HepG2 (cell line): ENCODE measurements around the gene SLC25A25. TPM values are rescaled to one million over a fixed set of nuclear protein-coding genes. Genes with fewer than 3 reads are reported as not detected.
A peak's percentile ranks its signal among the peaks of the same experiment; 100 is the strongest.

Experiments used
- EED ChIP-seq: sonication (generic); formaldehyde crosslinking; IDR thresholded peaks from 2 replicates; pipeline ENCODE4 v1.5.0; 2020; ENCODE audit warnings: mild to moderate bottlenecking, missing genetic modification reagents
- FOXK2 ChIP-seq: fragments of 450-650 bp; IDR thresholded peaks from 2 replicates; pipeline ENCODE4 v1.6.1; 2016
- KDM3A ChIP-seq: IDR thresholded peaks from 2 replicates; pipeline ENCODE4 v1.6.1; 2018; ENCODE audit warnings: low read depth, missing compliant biosample characterization
- NR1H2 ChIP-seq: sonication (generic); formaldehyde crosslinking; IDR thresholded peaks from 2 replicates; pipeline ENCODE4 v1.8.1; 2022; ENCODE audit warnings: low read depth, missing genetic modification reagents, borderline replicate concordance
- POGZ ChIP-seq: sonication (generic); formaldehyde crosslinking; IDR thresholded peaks from 2 replicates; pipeline ENCODE4 v1.4.0; 2020; ENCODE audit warnings: mild to moderate bottlenecking, missing genetic modification reagents
- PTBP1 ChIP-seq: fragments of 200-400 bp; formaldehyde crosslinking; IDR thresholded peaks from 2 replicates; pipeline ENCODE4 v1.6.1; 2018; ENCODE audit warnings: low read length, low read depth; ENCODE audit not compliant: poor library complexity, severe bottlenecking
- RCOR2 ChIP-seq: IDR thresholded peaks from 2 replicates; pipeline ENCODE4 v1.6.1; 2016; ENCODE audit warnings: missing biosample characterization, missing genetic modification reagents
- REL ChIP-seq: sonication (generic); formaldehyde crosslinking; conservative IDR thresholded peaks from 2 replicates; pipeline ENCODE4 v1.8.0; 2022; ENCODE audit warnings: mild to moderate bottlenecking, missing genetic modification reagents, moderate library complexity
- REPIN1 ChIP-seq: sonication (generic); formaldehyde crosslinking; IDR thresholded peaks from 2 replicates; pipeline ENCODE4 v1.8.0; 2022; ENCODE audit warnings: missing genetic modification reagents, low read depth, mild to moderate bottlenecking, borderline replicate concordance
- SNAPC2 ChIP-seq: sonication (generic); formaldehyde crosslinking; IDR thresholded peaks from 2 replicates; pipeline ENCODE4 v1.8.1; 2022; ENCODE audit warnings: mild to moderate bottlenecking, missing genetic modification reagents
- SOX6 ChIP-seq, 2 experiments: fragments of 450-650 bp in 1 of 2; sonication (generic) in 1 of 2; formaldehyde crosslinking in 1 of 2; IDR thresholded peaks; 2 replicates each; pipeline versions ENCODE4 v1.4.0 to v1.6.1; 2017 to 2020; ENCODE audit warnings: antibody characterized with exemption in 1 of 2, mild to moderate bottlenecking in 1 of 2, missing genetic modification reagents in 1 of 2
- TGIF2 ChIP-seq: IDR thresholded peaks from 2 replicates; pipeline ENCODE4 v1.6.1; 2016; ENCODE audit warnings: control low read depth, missing compliant biosample characterization
- TMF1 ChIP-seq: sonication (generic); formaldehyde crosslinking; IDR thresholded peaks from 2 replicates; pipeline ENCODE4 v1.8.1; 2022; ENCODE audit warnings: low read depth, missing genetic modification reagents
- ZBTB38 ChIP-seq: sonication (generic); formaldehyde crosslinking; IDR thresholded peaks from 2 replicates; pipeline ENCODE4 v1.5.1; 2020; ENCODE audit warnings: mild to moderate bottlenecking, missing genetic modification reagents
- ZBTB7B ChIP-seq: sonication (generic); formaldehyde crosslinking; IDR thresholded peaks from 2 replicates; pipeline ENCODE4 v1.4.0; 2020; ENCODE audit warnings: missing genetic modification reagents
- ZNF510 ChIP-seq: sonication (generic); formaldehyde crosslinking; IDR thresholded peaks from 2 replicates; pipeline ENCODE4 v1.4.0; 2020; ENCODE audit warnings: low read depth, mild to moderate bottlenecking, missing genetic modification reagents
- ZNF879 ChIP-seq: sonication (generic); formaldehyde crosslinking; IDR thresholded peaks from 2 replicates; pipeline ENCODE4 v1.8.1; 2023; ENCODE audit warnings: missing genetic modification reagents
- polyA plus RNA-seq, 8 experiments: library from polyadenylated mRNA; depleted of rRNA in 3 of 8; stranded (reverse) in 7 of 8; unstranded in 1 of 8; fragments of >200 nt; fragmentation: Illumina TruSeq in 4 of 8; extraction: Trizol in 4 of 8; gene quantifications; 2 replicates each; pipeline versions ENCODE4 v1.2.1 to v1.2.3, GENCODE V29; 2011 to 2016; ENCODE audit warnings: low read depth in 4 of 8, missing spikeins in 1 of 8, mixed read lengths in 1 of 8; ENCODE audit not compliant: insufficient read depth in 1 of 8
- total RNA-seq, 5 experiments: library from RNA; depleted of rRNA; stranded (reverse); fragments of >200 nt; fragmentation: Illumina TruSeq; extraction: Trizol; gene quantifications; 2 replicates each; pipeline ENCODE4 v1.2.3, GENCODE V29; 2016; ENCODE audit warnings: low read depth in 1 of 5
- TF ChIP-seq, protein P1 (sequence below): sonication (generic); formaldehyde crosslinking; IDR thresholded peaks from 2 replicates; pipeline ENCODE4 v1.5.1; 2020; ENCODE audit warnings: missing genetic modification reagents, mild to moderate bottlenecking, borderline replicate concordance
- TF ChIP-seq, protein P2 (sequence below): sonication (generic); formaldehyde crosslinking; IDR thresholded peaks from 2 replicates; pipeline ENCODE4 v1.5.0; 2020; ENCODE audit warnings: missing genetic modification reagents
- TF ChIP-seq, protein P3 (sequence below): IDR thresholded peaks from 2 replicates; pipeline ENCODE4 v1.6.1; 2016; ENCODE audit warnings: mild to moderate bottlenecking
- TF ChIP-seq, protein P4 (sequence below): IDR thresholded peaks from 2 replicates; pipeline ENCODE4 v1.6.1; 2016; ENCODE audit warnings: low read depth

SLC25A25 gene
- total and polyA plus RNA-seq, 2 of the 13 experiments (the other 11 are each of a cell fraction or from before 2014, with no cell fraction given), result 10.5 to 24.8 TPM

DNA sequence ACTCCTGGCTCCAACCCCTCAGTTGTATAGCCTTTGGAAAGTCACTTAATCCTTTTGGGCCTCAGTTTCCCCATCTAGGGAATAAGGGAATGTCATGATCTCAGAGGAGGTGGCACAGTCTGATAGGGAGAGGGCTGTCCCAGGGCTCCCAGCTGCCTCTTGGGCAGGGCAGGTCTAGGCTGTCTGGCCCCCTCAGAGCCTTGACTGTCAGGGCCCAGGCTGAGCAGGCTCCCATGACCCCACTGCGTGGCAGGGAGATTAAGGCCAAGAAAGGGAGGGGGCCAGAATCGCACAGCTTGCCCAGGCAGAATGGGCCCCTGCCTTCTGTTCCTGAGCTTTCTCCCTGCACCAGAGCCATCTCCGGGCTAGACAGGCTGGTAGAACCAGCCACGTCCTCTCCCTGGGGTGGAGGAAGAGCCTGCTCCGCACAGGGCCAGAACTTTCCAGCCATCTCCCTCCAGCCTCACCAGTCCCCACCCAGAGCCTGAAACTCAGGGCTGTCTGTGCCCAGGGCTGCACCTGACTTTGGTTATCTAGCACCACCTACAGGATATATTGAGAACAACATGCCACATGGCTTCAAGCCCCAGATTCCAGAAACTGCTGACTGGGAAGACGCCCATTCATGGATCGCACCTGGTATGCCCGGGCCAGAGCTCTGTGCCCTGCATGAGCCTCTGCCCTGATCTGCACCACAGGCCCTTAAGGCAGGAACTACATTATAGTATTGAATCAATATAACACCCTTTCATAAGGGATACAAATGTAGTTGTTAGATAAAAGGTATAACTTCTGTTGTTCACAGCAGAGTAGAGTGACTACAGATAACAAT, 33.0 kb upstream of the SLC25A25 start (continued):
- TF ChIP-seq, protein P1, sequence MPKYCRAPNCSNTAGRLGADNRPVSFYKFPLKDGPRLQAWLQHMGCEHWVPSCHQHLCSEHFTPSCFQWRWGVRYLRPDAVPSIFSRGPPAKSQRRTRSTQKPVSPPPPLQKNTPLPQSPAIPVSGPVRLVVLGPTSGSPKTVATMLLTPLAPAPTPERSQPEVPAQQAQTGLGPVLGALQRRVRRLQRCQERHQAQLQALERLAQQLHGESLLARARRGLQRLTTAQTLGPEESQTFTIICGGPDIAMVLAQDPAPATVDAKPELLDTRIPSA (CRISPR knock-in tag), result no peak
- TF ChIP-seq, protein P2, sequence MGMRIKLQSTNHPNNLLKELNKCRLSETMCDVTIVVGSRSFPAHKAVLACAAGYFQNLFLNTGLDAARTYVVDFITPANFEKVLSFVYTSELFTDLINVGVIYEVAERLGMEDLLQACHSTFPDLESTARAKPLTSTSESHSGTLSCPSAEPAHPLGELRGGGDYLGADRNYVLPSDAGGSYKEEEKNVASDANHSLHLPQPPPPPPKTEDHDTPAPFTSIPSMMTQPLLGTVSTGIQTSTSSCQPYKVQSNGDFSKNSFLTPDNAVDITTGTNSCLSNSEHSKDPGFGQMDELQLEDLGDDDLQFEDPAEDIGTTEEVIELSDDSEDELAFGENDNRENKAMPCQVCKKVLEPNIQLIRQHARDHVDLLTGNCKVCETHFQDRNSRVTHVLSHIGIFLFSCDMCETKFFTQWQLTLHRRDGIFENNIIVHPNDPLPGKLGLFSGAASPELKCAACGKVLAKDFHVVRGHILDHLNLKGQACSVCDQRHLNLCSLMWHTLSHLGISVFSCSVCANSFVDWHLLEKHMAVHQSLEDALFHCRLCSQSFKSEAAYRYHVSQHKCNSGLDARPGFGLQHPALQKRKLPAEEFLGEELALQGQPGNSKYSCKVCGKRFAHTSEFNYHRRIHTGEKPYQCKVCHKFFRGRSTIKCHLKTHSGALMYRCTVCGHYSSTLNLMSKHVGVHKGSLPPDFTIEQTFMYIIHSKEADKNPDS (CRISPR knock-in tag), result 0 out of 2 replicates have a peak, but pooled peaks have one; percentile 41
- no peak for TF ChIP-seq REL (CRISPR knock-in tag)
- TF ChIP-seq REPIN1 (CRISPR knock-in tag), result no peak
- TF ChIP-seq EED, result no peak
- no peak for TF ChIP-seq NR1H2 (CRISPR knock-in tag)
- TF ChIP-seq, protein P3, sequence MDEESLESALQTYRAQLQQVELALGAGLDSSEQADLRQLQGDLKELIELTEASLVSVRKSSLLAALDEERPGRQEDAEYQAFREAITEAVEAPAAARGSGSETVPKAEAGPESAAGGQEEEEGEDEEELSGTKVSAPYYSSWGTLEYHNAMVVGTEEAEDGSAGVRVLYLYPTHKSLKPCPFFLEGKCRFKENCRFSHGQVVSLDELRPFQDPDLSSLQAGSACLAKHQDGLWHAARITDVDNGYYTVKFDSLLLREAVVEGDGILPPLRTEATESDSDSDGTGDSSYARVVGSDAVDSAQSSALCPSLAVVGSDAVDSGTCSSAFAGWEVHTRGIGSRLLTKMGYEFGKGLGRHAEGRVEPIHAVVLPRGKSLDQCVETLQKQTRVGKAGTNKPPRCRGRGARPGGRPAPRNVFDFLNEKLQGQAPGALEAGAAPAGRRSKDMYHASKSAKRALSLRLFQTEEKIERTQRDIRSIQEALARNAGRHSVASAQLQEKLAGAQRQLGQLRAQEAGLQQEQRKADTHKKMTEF (CRISPR knock-in tag), result peak; percentile 46; the same call in 1 of the 2 replicates
- no peak for TF ChIP-seq FOXK2
- no peak for TF ChIP-seq TMF1
- no peak for TF ChIP-seq TGIF2 (CRISPR knock-in tag)
- 0 out of 2 replicates have a peak, but pooled peaks have one; percentile 27 for TF ChIP-seq POGZ
- no peak for TF ChIP-seq SOX6 (IDR thresholded peaks at IDR 0.05)
- peak; percentile 65 for TF ChIP-seq SOX6 (CRISPR knock-in tag; IDR thresholded peaks at IDR 0.05)
- TF ChIP-seq SNAPC2, result no peak
- no peak; the same call in 1 of the 2 replicates for TF ChIP-seq ZBTB38
- TF ChIP-seq, protein P4, sequence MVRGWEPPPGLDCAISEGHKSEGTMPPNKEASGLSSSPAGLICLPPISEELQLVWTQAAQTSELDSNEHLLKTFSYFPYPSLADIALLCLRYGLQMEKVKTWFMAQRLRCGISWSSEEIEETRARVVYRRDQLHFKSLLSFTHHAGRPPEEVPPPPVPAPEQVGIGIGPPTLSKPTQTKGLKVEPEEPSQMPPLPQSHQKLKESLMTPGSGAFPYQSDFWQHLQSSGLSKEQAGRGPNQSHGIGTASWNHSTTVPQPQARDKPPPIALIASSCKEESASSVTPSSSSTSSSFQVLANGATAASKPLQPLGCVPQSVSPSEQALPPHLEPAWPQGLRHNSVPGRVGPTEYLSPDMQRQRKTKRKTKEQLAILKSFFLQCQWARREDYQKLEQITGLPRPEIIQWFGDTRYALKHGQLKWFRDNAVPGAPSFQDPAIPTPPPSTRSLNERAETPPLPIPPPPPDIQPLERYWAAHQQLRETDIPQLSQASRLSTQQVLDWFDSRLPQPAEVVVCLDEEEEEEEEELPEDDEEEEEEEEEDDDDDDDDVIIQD, result no peak
- TF ChIP-seq RCOR2 (CRISPR knock-in tag), result peak; percentile 69; the same call in 1 of the 2 replicates
- no peak for TF ChIP-seq ZBTB7B
- peak; percentile 75; the same call in 1 of the 2 replicates for TF ChIP-seq KDM3A (CRISPR knock-in tag)
- no peak for TF ChIP-seq ZNF510 (CRISPR knock-in tag)
- no peak for TF ChIP-seq PTBP1
- TF ChIP-seq ZNF879 (CRISPR knock-in tag), result no peak
